Measurements from ENCODE around the gene RRAS2.
A peak's percentile ranks its signal among the peaks of the same experiment; 100 is the strongest.

The RRAS2 gene

DNA sequence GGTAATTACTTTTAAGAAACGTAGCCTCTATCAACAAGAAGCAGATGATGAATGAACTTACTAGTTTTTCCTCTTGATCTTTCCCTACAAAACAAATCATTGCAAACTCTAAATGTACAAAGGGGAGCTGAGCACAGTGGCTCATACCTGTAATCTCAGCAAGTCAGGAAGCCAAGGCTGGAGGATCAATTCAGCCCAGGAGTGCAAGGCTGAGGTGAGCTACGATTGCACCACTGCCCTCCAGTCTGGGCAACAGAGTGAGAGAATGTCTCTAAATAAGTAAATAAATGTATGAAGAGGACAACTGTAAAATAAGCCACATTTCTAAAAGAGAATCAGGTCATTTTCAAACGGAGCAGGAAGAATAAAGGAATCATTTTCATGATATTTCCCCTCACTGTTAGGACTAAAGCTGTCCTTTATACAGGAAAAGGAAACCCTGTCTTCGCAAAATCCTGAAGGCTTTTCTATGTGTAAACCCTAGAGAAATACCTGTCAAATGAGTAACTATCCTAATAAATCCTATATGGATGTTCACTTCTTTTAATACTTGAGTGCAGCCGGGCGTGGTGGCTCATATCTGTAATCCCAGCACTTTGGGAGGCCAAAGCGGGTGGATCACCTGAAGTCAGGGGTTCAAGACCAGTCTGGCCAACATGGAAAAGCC, 41.2 kb downstream of the RRAS2 start:
- Mint-ChIP-seq H3K4me3 (peak overlapping the region; percentile 54), H3K27ac (peak overlapping the region; percentile 47), H3K4me1 (peaks cover 42% of the 10 kb centered on the region), H3K27me3 (no peaks in the 10 kb centered on the region), H3K9me3 (no peaks in the 10 kb centered on the region), H3K36me3 (peaks cover 2% of the 10 kb centered on the region)
- DNase-seq (ENCODE audit: low spot score in 2 of 2) (no peak), ATAC-seq (ENCODE audit: low read depth) (no peak)

DNA sequence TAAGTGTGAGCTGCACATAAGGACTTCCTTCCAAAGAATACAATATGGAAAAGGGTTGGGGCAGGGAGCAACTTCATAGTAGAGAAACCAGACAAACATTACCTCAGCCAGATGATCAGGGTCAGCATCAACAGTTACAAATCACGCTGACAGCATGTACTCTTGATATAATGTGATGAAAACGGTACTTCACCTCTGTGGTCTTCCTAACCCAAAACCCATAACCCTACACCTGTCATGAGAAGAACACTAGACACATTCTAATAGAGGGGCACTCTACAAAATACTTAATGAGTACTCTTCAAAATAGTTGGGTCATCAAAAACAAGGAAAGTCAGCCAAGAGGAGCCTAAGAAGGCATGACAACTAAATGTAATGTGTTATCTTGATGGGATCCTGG, 43.9 kb downstream of the RRAS2 start:
- peaks cover 40% of the 10 kb centered on the region for H3K4me1 Mint-ChIP-seq
- no peaks in the 10 kb centered on the region for H3K9me3 Mint-ChIP-seq
- H3K27me3 Mint-ChIP-seq, result no peaks in the 10 kb centered on the region
- DNase-seq (ENCODE audit: low spot score in 2 of 2) (no peak), ATAC-seq (ENCODE audit: low read depth) (no peak)
- H3K36me3 Mint-ChIP-seq, result peaks cover 4% of the 10 kb centered on the region
- H3K27ac Mint-ChIP-seq, result peak overlapping the region; percentile 98
- H3K4me3 Mint-ChIP-seq, result peak overlapping the region; percentile 66

- H3K27ac Mint-ChIP-seq, result peak overlapping the region; percentile 98
- H3K4me3 Mint-ChIP-seq, result peak overlapping the region; percentile 75
- H3K36me3 Mint-ChIP-seq, result peaks cover 4% of the 10 kb centered on the region
- H3K4me1 Mint-ChIP-seq, result peaks cover 32% of the 10 kb centered on the region
- ATAC-seq (ENCODE audit: low read depth) (peak; percentile 84), DNase-seq (ENCODE audit: low spot score in 2 of 2) (peak in 1 of 2 donors; percentile 49)
- no peaks in the 10 kb centered on the region for H3K9me3 Mint-ChIP-seq
- H3K27me3 Mint-ChIP-seq, result no peaks in the 10 kb centered on the region
Measured at GRCh38 chr11:14314127-14314526, 44.9 kb downstream of the RRAS2 start.

GRCh38 chr11:14312736-14313438, 46.1 kb downstream of the RRAS2 start:
- no peak for ATAC-seq (ENCODE audit: low read depth)
- Mint-ChIP-seq H3K27me3 (no peaks in the 10 kb centered on the region), H3K4me1 (peaks cover 34% of the 10 kb centered on the region), H3K4me3 (peak overlapping the region; percentile 74), H3K9me3 (no peaks in the 10 kb centered on the region), H3K36me3 (peaks cover 4% of the 10 kb centered on the region), H3K27ac (peak overlapping the region; percentile 98)
- no peak for DNase-seq (ENCODE audit: low spot score in 2 of 2)

DNA sequence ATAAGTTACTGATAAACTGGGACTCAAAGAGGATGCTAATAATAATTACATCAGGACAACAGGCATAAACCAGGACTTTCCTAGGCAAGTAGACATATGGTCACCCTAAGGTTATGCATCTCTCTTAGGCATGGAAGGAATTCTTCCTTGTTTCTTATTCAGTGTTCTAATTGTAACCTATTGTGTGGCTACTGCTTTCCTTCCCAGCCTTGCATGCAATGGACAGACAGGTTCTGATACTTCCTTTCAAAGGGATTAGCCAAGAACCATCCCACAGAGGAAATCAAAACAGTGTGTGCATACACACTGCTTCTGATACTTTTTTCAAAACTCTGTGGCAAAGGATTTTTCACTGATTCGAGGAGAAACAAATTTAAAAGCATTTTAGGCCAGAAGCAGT, 48.3 kb downstream of the RRAS2 start:
- Mint-ChIP-seq H3K4me3 (no peak overlapping the region), H3K27me3 (no peaks in the 10 kb centered on the region), H3K36me3 (peaks cover 2% of the 10 kb centered on the region), H3K27ac (no peak overlapping the region), H3K4me1 (peaks cover 42% of the 10 kb centered on the region), H3K9me3 (no peaks in the 10 kb centered on the region)
- DNase-seq (ENCODE audit: low spot score in 2 of 2), result no peak
- ATAC-seq (ENCODE audit: low read depth), result no peak

- no peak overlapping the region for H3K4me3 Mint-ChIP-seq
- H3K9me3 Mint-ChIP-seq, result no peaks in the 10 kb centered on the region
- DNase-seq (ENCODE audit: low spot score in 2 of 2) (no peak), ATAC-seq (ENCODE audit: low read depth) (no peak)
- H3K36me3 Mint-ChIP-seq, result peaks cover 2% of the 10 kb centered on the region
- no peak overlapping the region for H3K27ac Mint-ChIP-seq
- H3K27me3 Mint-ChIP-seq, result no peaks in the 10 kb centered on the region
- peaks cover 39% of the 10 kb centered on the region for H3K4me1 Mint-ChIP-seq
Measured at GRCh38 chr11:14309425-14310192, 49.4 kb downstream of the RRAS2 start.

- Mint-ChIP-seq H3K4me3 (no peak overlapping the region), H3K27ac (no peak overlapping the region), H3K36me3 (peaks cover 2% of the 10 kb centered on the region), H3K9me3 (no peaks in the 10 kb centered on the region), H3K4me1 (peaks cover 39% of the 10 kb centered on the region), H3K27me3 (no peaks in the 10 kb centered on the region)
- ATAC-seq (ENCODE audit: low read depth) (peak; percentile 53), DNase-seq (ENCODE audit: low spot score in 2 of 2) (no peak)
Measured at GRCh38 chr11:14308897-14309387, 50.0 kb downstream of the RRAS2 start.

DNA sequence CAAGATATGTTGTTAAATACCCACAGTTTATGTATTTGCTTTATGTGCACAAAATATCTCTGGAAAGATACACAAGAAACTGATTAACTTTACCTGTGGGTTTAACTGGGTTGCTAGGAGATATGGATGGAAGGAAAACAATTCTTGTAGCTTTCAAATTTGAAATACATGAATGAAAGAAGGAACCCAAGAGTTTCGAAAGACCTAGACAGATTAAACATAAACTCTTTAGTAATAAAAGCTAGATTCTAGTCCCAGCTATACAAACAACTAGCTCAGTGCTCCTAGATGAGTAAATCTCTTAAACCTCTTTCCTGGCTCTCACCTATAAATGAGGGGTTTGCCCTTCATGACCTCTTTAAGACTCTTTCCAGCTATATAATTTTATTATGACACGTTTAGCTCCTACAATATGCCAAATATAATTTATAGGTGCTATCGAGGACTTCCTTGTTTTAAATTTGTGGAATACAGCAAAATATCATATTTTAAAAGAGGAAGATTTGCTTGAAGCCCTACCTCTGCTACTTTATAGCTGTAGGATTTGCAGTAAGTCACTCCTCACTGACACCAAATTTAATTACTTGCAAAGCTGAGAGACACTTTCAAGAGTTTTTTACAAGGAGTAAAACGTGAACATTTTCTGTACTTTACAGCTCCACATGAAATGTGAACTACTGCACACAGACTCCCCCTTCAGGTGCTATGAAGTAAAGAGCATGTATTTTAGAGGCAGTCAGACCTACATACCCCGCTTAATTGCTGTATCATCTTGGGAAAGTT, 50.7 kb downstream of the RRAS2 start:
- DNase-seq (ENCODE audit: low spot score in 2 of 2) (no peak), ATAC-seq (ENCODE audit: low read depth) (peak; percentile 61)
- H3K4me3 Mint-ChIP-seq, result no peak overlapping the region
- peaks cover 40% of the 10 kb centered on the region for H3K4me1 Mint-ChIP-seq
- no peaks in the 10 kb centered on the region for H3K9me3 Mint-ChIP-seq
- H3K36me3 Mint-ChIP-seq, result peaks cover 2% of the 10 kb centered on the region
- H3K27ac Mint-ChIP-seq, result no peak overlapping the region
- H3K27me3 Mint-ChIP-seq, result no peaks in the 10 kb centered on the region

- H3K36me3 Mint-ChIP-seq, result peaks cover 2% of the 10 kb centered on the region
- H3K27ac Mint-ChIP-seq, result peak overlapping the region; percentile 21
- H3K9me3 Mint-ChIP-seq, result no peaks in the 10 kb centered on the region
- ATAC-seq (ENCODE audit: low read depth) (no peak), DNase-seq (ENCODE audit: low spot score in 2 of 2) (no peak)
- no peak overlapping the region for H3K4me3 Mint-ChIP-seq
- H3K27me3 Mint-ChIP-seq, result no peaks in the 10 kb centered on the region
- peaks cover 29% of the 10 kb centered on the region for H3K4me1 Mint-ChIP-seq
Measured at GRCh38 chr11:14306481-14306880, 52.5 kb downstream of the RRAS2 start.

DNA sequence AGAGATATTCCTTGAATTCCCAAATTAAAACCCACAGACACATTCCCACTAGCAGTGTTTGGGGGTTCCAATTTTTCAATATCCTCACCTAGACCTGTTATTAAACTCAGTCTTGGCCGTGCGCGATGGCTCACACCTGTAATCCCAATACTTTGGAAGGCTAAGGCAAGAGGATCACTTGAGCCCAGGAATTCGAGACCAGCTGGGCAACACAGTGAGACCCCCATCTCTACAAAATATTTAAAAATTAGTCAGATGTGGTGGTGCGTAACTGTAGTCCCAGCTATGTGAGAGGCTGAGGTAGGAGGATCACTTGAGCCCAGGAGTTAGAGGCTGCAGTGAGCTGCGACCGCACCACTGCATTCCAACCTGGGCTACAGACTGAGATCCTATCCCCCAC, 53.3 kb downstream of the RRAS2 start:
- ATAC-seq (ENCODE audit: low read depth), result no peak
- Mint-ChIP-seq H3K36me3 (no peaks in the 10 kb centered on the region), H3K9me3 (no peaks in the 10 kb centered on the region), H3K4me3 (no peak overlapping the region), H3K27ac (peak overlapping the region; percentile 22), H3K27me3 (no peaks in the 10 kb centered on the region), H3K4me1 (peaks cover 29% of the 10 kb centered on the region)
- no peak for DNase-seq (ENCODE audit: low spot score in 2 of 2)

DNA sequence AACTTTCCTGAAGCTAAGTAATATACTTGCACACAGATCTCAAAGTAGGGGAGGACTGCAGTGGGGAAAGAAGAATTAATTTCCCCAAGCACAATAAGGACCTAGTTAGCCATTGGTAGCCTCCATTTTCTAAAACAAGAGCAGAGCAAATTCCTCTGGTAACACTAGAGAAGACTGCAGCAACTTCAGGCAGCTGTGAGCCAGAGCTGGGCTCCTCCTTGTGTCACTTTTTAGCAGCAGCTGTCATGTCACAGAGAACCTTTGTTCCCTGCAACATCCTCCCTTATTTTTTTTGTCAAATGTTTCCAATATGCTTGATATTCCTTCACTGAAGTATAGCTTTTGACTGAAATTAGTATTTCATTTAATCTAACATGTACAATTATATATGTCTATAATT, 54.4 kb downstream of the RRAS2 start:
- ATAC-seq (ENCODE audit: low read depth), result no peak
- peak overlapping the region; percentile 6 for H3K27ac Mint-ChIP-seq
- H3K9me3 Mint-ChIP-seq, result no peaks in the 10 kb centered on the region
- H3K4me3 Mint-ChIP-seq, result no peak overlapping the region
- no peaks in the 10 kb centered on the region for H3K27me3 Mint-ChIP-seq
- H3K4me1 Mint-ChIP-seq, result peaks cover 29% of the 10 kb centered on the region
- H3K36me3 Mint-ChIP-seq, result no peaks in the 10 kb centered on the region
- DNase-seq (ENCODE audit: low spot score in 2 of 2), result no peak

- peaks cover 3% of the 10 kb centered on the region for H3K36me3 Mint-ChIP-seq
- peak; percentile 35 to 52 for DNase-seq (ENCODE audit: low spot score in 2 of 2)
- ATAC-seq (ENCODE audit: low read depth), result peak; percentile 93
- H3K27me3 Mint-ChIP-seq, result no peaks in the 10 kb centered on the region
- H3K4me1 Mint-ChIP-seq, result peaks cover 26% of the 10 kb centered on the region
- H3K4me3 Mint-ChIP-seq, result no peak overlapping the region
- H3K27ac Mint-ChIP-seq, result no peak overlapping the region
- no peaks in the 10 kb centered on the region for H3K9me3 Mint-ChIP-seq
Measured at GRCh38 chr11:14300661-14301304, 58.2 kb downstream of the RRAS2 start.

- no peak for ATAC-seq (ENCODE audit: low read depth)
- H3K27me3 Mint-ChIP-seq, result no peaks in the 10 kb centered on the region
- no peak overlapping the region for H3K27ac Mint-ChIP-seq
- no peaks in the 10 kb centered on the region for H3K9me3 Mint-ChIP-seq
- H3K4me1 Mint-ChIP-seq, result peaks cover 23% of the 10 kb centered on the region
- H3K4me3 Mint-ChIP-seq, result no peak overlapping the region
- H3K36me3 Mint-ChIP-seq, result peaks cover 3% of the 10 kb centered on the region
- no peak for DNase-seq (ENCODE audit: low spot score in 2 of 2)
Measured at GRCh38 chr11:14299921-14300320, 59.1 kb downstream of the RRAS2 start.

Data from memory B cell (primary cell).